GM19240 (cell line): Measurements from ENCODE around the gene ZFAND6.
"Not testable (repeated sequence)": the region's sequence is repeated elsewhere in the genome, so short reads cannot be mapped to it uniquely, and the experiment has no call there.

Experiments
- DNase-seq: peaks from one replicate; pipeline ENCODE4 v3.0.0; 2011; ENCODE audit warnings: low spot score; ENCODE audit not compliant: insufficient read length

The ZFAND6 gene

DNA sequence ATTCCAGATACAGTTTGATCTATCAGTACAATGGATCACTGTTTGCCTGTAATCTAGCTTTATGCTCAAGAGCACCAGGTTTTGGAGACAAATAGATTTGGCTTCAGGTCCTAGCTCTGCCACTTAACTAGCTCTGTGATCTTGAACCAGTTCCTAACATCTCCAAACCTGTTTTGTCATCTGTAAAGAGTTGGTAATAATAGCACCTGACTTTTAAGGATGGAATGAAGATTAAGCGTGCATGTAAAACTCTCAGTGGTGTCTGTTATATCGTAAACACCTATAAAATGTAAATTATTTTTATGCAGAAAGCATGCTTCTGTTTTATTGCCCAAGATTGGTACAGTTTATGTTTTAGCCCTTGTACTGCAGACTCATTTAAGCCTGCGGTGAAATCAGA lies 36.5 kb downstream of the ZFAND6 start:
- no peak for DNase-seq

DNA sequence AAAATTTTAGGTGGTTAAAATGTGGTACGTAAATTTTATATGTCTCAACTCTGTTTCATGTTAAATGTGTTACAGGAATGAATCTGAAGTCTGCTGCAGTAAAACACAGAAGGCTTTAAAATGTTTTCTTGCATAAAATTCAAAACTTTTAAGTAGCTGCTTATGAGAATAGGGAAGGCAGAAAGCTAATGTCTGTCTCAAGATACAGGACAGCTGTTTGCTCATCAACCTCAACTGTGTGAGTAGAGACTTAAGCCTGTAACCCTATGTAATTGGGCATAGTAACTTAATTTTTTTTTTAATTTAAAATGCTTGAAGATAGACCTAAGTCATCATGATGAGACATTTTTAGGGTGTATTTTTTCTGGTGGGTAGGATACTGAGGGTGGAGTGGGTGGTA lies 38.9 kb downstream of the ZFAND6 start:
- no peak for DNase-seq

DNA sequence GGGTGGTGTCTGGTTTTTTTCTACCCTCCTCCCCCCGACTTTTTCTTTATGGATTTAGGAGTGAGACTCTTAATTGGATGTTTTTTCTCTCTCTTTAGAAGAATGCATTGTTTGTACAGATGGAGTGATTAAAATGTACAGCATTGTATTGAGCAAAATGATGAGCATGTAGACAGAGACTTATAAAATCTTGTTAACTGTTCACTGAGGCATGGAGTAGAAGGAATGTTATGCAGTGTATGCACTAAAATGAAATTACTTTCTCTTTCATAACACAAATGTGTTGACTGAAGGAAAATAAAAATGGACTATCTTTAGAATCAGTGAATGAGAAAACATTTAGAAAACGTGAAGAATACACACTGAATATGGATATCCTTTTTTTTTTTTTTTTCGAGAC lies 39.8 kb downstream of the ZFAND6 start:
- no peak for DNase-seq

DNA sequence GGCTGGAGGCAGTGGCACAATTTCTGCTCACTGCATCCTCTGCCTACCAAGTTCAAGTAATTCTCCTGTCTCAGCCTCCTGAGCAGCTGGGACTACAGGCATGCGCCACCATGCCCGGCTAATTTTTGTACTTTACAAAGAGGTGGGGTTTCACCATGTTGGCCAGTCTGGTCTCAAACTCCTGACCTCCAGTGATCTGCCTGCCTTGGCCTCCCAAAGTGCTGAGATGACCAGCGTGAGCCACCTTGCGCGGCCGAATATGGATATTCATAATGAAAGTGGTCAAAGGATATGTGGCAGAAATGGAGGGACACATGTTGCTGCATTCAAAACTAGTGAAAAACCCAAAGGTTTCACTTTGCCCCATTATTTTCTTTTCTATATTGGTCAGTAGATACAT lies 40.2 kb downstream of the ZFAND6 start:
- not testable (repeated sequence) for DNase-seq

DNA sequence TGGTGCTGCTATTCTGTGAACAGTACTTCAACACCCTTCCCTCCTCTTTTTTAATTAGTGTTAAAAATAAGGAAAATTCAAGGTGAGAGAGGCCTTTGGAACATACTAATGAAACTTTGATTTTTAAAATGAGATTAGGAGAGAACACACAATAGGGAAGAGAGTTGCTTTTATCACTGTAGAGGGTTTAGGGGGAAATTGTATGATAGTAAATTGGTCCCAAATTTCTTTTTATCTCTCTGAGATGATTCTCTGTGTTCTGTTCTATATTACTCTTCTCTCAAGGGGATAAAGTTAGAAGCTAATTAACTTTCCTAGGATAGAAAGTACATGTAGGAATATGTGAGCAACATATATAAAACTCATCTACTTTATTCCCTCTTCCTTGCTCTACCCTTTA lies 40.8 kb downstream of the ZFAND6 start:
- no peak for DNase-seq

DNA sequence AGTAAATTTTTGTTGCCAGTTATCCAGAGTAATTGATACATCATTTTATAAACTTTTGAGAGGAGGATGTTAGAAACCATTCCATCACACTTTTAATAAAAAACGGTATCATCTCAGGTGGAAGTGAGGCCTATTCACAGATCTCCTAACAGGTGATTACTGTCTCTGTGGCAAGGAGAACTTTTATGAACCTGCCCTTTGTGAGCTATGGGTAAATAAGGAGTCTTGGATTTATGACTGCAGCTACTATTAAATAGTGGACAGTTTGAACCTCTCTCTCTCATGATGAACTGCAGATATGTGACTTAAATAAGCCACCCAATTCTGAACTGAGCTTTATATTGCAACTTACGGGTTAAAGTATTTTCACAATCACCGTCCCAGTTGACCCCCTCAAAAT lies 45.7 kb downstream of the ZFAND6 start:
- DNase-seq, result no peak

DNA sequence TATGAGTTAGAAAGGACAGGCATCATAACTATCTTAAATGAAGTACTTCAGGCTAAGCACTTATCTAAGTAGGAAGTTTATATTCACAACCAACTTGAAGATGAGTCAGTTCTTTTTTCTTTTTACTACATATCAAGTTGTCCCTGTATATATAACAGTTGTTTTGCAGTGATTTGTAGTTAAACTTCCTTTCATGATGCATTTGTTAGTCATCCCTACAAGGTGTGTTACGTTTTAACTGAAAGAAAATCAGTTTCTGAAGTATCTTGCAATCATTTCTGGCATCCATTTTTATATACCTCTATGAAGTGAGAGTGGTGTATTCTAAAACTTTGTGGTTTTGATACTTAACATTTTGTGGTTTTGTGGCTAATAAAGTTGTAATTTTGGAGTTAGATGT lies 46.1 kb downstream of the ZFAND6 start:
- no peak for DNase-seq

DNA sequence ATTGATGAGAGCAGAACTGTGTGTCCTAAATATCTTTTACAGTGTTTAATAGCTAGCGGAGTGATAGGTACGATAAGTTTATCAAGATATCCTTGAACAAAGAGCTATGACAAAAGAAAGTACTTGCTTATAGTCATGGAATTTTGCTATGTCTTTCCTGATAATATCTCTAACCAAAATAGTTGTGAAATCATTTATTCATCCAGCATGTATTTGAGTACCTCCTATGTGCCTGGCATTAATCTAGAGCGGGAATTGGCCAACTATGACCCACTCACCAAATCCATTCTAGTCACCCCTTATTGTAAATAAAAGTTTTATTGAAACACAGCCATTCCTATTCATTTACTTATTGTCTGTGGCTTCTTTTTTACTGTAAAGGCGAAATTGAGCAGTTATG lies 46.6 kb downstream of the ZFAND6 start:
- DNase-seq, result no peak

DNA sequence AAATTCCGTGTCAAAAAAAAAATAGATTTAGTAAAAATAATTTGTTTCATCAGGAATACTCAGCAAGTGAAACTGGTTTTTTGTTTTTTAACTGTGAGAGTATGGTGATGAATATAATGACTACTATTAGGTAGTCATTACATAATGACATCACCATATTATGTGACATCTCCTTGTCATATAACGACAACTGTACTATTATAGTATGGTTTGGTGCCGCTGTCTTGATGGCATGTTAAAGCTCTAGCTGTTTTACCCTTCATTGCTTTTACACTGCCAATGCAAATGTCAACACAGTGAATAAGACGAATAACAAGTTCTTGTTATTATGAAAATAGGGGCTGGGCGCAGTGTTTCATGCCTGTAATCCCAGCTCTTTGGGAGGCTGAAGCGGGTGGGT lies 47.7 kb downstream of the ZFAND6 start:
- no peak for DNase-seq

DNA sequence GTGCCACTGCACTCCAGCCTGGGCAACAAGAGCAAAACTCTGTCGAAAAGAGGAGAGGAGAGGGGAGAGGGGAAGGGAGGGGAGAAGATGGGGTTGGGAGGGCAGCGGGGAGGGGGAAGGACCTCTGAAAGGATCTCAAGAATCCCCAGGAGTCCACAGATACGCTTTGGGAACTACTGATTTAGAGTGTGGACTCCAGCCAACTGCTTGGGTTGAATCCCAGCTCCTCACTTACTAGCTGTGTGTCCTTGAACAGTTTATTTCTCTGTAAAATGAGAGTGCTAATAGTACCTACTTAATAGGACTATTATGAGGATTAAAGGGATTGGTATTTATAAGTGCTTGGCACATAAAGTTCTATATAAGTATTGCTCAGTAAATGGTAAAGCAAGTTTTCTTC lies 48.3 kb downstream of the ZFAND6 start:
- DNase-seq, result no peak

DNA sequence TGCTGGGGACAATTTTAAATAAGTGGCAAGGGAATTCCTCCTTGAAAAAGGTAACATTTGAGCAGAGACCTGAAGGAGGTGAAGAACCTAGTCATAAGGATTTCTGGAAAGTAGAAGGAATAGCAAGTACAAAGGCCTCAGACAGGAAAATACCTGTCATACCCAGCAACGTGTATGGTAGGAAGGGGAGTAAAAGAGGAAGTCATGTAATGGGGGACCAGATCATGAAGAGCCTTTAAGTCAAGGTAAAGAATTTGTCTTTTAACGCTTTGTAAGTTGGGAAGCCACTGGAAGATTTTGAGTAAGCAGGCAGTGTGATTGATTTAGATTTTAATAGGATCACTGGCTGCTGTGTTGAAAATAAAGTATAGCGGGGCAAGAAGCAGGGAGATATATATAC lies 49.9 kb downstream of the ZFAND6 start:
- DNase-seq, result no peak

DNA sequence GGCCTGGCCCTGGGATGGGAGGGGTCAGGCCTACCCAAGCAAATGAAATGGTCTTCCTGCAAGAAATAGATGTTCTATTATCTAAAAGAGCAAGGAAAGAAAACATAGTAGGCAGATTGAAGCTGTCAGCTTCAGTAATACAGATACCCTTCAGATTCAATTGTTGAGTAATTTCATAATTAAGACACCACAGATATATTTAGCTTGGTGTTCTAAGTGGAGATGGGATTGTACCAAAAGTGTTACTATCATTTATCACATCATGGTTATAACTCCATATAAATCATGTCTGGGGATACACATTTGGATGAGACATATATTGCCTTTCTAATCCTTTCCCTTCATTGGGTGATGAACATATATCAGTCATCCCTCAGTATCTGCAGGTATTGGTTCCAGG lies 51.4 kb downstream of the ZFAND6 start:
- DNase-seq, result no peak

DNA sequence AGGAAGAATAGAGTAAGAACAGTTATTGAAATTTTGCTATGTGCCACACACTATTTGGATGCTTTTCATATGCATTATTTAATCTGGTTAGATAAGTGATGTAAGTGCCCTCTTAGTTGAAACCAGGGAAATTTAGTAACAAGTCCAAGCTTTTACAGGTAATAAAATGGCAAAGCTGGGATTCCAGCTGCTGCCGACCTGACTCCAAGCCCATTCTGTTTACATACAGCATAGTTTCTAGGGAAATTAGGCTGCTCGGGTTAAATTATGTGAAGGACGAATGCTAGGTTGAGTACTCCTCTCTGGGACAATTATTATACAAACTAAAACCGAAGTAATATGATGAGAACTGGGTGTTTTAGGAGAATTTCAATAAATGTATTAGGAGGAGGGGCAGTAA lies 54.6 kb downstream of the ZFAND6 start:
- DNase-seq, result no peak

DNA sequence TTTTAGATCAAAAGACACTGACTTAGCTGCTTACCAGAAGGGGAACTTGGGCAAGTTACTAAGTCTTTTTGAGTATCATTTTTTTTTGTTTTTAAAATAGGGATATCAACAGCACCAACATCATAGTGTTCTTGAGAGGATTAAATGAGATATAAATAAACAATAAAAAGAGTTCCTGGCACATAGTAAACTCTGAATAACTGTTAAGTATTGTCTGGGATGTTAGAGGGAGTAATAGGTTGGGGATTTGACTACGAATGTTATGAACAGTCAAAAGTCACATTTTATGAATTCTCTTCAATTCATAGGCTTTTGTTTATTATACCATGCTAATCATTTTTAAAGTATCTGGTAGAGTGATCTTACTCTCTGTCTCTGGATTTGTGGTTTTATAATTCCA lies 55.5 kb downstream of the ZFAND6 start:
- DNase-seq, result no peak

DNA sequence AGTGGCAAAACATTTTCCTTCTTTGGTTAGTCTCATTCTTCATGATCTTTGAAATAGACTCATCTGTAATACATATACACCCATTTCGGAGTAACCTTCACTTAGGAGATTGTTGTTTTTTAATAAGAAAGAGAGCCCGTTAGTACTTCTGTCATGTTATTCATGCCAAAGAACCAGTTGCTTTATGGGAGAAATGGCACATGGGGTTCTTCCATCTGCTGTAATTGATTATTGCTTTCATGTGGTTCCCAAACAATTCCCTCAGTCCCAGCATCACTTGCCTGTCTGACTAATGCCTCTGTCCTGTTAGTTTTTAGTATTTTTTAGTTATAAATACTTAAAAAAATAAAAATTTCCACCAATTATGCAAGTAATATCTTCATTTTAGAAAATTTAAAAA lies 59.5 kb downstream of the ZFAND6 start:
- no peak for DNase-seq

DNA sequence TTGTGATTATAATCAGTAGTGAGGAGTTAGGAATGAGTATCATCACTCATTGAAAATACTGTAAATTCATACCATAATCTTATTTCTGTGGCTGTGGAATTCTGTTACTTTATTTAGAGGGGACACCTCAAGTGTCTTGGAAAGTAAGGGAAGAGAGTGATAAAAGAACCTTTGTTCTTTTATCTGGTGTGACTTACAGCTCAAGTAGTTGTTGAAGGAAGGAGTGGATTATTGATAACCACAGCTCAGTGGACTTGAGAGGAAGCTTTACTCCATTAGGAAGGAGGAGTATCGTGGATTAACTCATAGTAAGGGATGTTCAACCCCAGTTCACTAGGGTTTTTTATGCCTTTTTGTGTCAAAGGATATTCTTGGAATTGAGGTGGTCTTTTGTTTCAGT lies 61.2 kb downstream of the ZFAND6 start:
- no peak for DNase-seq

DNA sequence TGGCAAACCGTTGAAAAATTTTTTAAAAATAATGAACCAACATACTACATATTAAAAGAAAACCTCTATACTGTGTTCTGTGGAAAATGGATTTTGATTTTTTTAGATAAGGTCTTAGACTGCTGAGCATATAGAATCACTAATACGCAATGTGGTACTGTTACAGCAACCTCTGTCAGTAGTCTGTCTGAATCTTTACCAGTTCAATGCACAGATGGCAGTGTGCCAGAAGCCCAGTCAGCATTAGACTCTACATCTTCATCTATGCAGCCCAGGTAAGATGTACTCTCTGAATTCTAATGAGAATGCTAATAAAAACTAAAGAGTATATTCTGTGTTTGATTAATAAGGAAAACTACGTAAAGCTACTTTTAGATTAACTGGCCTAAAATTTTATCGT lies 62.1 kb downstream of the ZFAND6 start:
- DNase-seq, result no peak

DNA sequence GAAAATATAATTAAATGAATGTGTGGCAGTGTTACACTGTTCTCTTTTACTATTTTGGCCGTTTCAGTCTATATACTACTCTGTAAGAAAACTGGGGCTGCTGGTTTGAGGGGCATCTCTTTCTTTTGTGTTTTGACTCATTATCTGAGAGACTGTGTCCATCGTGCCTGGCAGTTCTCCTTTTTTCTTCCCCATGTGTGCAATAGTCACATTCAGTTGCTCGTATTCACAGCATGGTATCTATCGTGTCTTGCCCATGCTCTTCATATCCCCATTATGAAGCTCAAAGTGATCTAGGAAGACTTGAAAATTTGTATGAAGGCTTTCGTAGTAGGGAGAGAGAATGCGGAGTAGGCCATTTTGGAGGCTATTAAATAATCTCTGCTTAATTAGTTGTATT lies 63.6 kb downstream of the ZFAND6 start:
- no peak for DNase-seq

DNA sequence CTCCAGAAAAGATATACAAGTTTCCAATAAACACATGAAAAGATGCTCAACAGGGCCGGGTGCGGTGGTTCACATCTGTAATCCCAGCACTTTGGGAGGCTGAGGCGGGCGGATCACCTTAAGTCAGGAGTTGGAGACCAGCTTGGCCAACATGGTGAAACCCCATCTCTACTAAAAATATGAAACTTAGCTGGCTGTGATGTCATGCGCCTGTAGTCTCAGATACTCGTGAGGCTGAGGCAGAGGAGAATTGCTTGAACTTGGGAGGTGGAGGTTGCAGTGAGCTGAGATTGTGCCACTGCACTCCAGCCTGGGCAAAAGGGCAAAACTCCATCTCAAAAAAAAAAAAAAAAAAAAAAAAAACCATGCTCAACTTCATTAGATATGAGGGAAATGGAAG lies 67.8 kb downstream of the ZFAND6 start:
- DNase-seq, result not testable (repeated sequence)

DNA sequence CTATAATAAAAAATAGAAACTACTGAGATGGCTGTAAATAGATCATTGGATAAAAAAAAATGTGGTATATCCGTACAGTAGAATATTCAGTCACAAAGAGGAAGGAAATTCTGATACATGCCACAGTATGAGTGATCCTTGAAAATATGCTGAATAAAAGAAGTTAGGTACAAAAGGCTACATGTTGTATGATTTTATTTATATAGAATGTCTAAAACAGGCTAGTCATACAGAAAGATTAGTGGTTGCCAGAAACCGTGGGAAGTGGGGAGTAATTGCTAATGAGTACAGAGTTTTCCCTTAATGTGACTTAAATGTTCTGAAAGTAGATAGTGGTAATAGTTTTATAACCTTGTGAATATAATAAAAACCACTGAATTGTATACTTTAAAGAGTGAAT lies 68.4 kb downstream of the ZFAND6 start:
- DNase-seq, result no peak

DNA sequence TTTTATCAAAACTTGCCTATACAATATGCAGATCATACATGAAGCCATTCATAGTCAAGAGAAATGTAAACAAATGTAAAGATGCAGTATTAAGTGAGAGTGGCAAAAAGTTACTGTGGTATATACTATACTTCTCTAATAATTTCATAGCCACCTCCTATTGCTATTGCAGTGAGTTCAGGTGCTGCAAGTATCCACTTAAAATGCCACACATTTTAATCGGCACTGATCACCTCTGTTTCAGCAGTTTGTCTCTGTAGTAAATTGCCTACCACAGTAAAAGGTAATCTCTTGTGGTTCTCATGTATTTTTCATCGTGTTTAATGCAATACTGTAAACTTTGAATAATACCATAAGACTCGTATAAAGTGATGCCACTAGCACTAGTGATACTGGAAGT lies 72.9 kb downstream of the ZFAND6 start:
- no peak for DNase-seq

DNA sequence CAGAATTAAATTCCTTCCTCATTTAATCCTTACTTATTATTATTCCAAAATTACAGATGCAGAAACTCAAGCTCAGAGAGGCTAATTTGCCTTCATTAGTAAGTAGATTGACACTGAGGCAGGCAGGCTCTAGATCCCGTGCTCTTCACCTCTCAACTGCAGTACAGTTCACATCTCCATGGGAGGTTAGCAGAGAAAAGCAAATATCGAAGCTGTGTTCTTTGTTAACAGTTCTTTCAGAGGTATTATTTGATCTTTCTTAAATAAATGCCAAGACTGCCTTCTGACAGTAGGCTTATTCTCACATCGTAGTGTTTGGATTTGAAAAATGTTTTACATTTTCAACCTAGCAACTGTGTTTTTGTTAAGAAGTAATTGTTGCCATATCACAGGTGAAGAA lies 77.4 kb downstream of the ZFAND6 start:
- no peak for DNase-seq

DNA sequence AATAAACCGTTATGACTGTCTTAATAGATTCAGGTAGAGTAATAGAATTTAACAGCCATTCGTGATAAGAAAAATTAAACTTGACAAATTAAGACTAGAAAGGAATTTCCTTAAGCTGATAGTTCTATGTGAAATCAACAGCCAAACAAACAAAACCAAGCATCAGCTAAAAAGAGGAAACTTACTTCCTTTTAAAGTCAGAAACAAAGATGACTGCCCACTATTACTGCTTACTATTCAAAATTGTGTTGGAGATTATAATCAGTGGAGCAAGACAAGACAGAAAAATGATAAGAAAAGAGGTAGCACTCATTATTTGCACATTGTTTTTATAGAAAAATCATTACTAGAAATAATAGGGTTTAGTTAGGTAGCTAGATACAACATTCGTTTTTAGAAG lies 79.5 kb downstream of the ZFAND6 start:
- no peak for DNase-seq

DNA sequence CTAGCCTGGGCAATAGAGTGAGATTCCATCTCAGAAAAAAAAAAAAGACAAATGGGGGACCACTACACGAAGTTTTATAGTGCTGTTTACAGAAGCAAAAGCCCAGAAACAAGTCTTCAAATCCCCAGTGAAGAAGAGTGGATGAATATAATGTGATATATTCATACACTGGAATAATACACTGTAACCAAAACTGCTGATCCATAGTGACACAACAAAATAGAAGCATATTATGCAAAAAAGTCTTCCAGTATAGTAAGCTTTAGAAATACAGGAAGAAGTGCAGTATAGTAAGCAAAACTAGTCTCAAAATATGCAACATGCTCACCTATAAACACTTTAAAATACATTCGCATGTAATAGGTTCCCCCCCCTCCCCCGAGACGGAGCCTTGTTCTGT lies 81.4 kb downstream of the ZFAND6 start:
- no peak for DNase-seq
